Measurements from ENCODE around the gene THOC2.
"Not testable (repeated sequence)": the region's sequence is repeated elsewhere in the genome, so short reads cannot be mapped to it uniquely, and the experiment has no call there.

The THOC2 gene

DNA sequence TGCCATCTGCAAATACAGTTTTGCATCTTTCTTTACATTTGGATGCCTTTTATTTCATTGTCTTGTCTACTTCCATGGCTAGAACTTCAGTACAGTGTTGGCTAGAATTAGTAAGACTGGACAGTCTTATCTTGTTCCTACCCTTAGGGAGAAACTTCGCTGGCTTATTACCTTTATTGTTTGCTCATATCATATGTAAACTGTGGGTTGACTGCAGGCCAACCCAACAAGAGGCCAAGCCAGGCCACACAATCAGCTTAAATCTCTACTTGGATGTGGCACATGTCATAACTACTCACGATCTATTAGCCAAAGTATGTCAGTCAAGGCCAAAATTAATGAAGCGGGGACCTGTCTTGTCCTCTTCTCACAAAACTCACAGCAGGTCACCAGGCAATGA, 144.1 kb downstream of the THOC2 start:
- TF ChIP-seq, protein P1, sequence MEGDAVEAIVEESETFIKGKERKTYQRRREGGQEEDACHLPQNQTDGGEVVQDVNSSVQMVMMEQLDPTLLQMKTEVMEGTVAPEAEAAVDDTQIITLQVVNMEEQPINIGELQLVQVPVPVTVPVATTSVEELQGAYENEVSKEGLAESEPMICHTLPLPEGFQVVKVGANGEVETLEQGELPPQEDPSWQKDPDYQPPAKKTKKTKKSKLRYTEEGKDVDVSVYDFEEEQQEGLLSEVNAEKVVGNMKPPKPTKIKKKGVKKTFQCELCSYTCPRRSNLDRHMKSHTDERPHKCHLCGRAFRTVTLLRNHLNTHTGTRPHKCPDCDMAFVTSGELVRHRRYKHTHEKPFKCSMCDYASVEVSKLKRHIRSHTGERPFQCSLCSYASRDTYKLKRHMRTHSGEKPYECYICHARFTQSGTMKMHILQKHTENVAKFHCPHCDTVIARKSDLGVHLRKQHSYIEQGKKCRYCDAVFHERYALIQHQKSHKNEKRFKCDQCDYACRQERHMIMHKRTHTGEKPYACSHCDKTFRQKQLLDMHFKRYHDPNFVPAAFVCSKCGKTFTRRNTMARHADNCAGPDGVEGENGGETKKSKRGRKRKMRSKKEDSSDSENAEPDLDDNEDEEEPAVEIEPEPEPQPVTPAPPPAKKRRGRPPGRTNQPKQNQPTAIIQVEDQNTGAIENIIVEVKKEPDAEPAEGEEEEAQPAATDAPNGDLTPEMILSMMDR (conservative IDR thresholded peaks at IDR 0.05; ENCODE audit: low read length): no peak
- DNase-seq (ENCODE audit: low read depth): no peak

DNA sequence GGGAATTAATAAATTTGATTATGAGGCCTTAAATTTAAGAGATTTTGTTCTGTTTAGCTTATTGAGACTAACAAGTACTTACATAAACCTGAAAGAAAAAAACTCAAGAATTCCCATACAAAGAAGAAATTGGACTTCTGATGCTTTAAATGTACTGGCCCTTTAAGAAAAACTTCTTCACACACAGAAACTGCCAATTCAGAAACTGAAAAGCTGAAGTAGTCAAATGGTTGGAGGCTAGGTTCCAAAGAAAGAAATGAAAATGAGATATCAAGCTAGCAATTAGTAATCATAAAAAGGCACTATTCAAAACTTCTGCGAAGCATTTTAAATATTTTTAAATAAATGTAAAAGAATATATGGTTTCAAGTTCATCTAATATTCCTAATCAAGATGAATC, 151.3 kb downstream of the THOC2 start:
- DNase-seq (ENCODE audit: low read depth): no peak
- no peak overlapping the region for H3K4me3 ChIP-seq (ENCODE audit: low read length)
- TF ChIP-seq, protein P1 (conservative IDR thresholded peaks at IDR 0.05; ENCODE audit: low read length): no peak

More for the DNA sequence above, 144.1 kb downstream of the THOC2 start:
- no peak overlapping the region for H3K4me3 ChIP-seq (ENCODE audit: low read length)

DNA sequence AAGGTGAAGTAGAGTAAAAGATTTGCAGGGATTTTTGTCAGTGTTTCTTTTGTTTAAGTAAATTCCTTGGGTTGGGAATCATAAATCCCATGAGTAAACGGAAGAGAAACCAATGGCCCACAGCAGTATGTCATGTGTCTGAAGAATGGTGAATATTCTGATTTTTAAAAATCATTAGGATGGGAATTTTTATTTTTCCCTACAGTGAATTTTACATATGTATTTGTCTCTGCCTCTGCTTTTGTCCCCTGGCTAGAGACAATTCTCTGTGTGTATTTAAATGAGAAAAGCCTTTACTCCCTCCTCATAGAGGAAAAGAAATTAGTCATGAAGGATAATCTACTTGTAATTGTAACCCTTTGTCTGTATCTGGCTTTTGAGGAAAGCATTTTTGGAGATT, 152.1 kb downstream of the THOC2 start:
- TF ChIP-seq, protein P1 (conservative IDR thresholded peaks at IDR 0.05; ENCODE audit: low read length): no peak
- H3K4me3 ChIP-seq (ENCODE audit: low read length): no peak overlapping the region
- no peak for DNase-seq (ENCODE audit: low read depth)

DNA sequence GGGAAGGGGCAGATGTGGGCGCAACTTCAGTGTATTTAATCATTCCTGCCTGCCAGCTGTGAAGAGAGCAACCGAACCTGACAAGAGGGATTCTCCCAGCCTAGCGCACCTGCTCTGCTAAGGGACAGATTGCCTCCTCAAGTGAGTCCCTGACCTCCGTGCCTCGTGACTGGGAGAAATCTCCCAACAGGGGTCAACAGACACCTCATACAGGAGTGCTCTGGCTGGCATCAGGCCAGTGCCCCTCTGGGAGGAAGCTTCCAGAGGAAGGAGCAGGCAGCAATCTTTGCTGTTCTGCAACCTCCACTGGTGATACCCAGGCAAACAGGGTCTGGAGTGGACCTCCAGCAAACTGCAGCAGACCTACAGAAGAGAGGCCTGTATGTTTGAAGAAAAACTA, 158.8 kb downstream of the THOC2 start:
- DNase-seq (ENCODE audit: low read depth): not testable (repeated sequence)

DNA sequence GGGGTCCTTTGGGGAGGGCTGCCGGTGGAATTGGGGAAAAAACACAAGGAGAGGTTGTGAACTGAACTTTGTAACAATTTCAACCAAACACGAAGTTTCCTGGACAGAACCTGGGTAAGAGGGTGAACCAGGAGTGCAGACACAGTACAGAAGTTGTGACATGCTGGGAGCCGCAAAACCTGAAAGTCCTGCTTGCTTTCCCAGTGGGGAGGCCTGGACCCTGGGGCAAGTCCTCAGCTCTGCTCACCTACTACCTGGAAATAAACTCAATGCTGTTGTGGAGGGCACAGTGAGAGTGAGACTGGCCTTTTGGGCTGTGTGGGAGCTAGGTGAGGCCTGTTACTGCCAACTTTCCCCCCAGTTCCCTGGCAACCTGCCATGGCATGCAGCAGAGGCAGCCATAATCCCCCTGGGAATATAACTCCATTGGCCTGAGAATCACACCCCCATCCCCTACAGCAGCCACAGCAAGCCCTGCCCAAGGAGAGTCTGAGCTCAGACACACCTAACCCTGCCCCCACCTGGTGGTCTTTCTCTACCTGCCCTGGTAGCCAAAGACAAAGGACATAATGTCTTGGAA, 162.8 kb downstream of the THOC2 start:
- no peak overlapping the region for H3K4me3 ChIP-seq (ENCODE audit: low read length)
- TF ChIP-seq, protein P1 (conservative IDR thresholded peaks at IDR 0.05; ENCODE audit: low read length): no peak
- DNase-seq (ENCODE audit: low read depth): no peak

More for the DNA sequence above, 158.8 kb downstream of the THOC2 start:
- H3K4me3 ChIP-seq (ENCODE audit: low read length): not testable (repeated sequence)

DNA sequence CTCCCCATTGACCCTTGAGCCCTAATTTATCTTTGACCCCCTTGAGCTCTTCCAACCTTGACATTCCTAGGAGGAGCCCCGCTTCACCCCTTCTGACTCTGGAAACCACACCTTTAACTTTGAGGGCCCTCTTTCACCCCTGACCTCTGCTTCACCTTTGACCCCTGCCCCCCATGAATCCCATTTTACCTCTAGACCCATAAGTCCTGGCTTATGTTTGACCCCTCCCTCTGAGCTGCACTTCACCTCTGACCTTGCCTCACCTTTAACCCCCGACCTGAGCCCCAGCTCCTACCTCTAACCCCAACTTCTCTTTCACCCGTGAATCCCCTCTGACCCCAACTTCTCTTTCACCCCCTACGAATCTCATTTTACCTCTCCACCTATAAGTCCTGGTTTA, 169.7 kb downstream of the THOC2 start:
- DNase-seq (ENCODE audit: low read depth): no peak
- H3K4me3 ChIP-seq (ENCODE audit: low read length): no peak overlapping the region
- TF ChIP-seq, protein P1 (conservative IDR thresholded peaks at IDR 0.05; ENCODE audit: low read length): no peak

DNA sequence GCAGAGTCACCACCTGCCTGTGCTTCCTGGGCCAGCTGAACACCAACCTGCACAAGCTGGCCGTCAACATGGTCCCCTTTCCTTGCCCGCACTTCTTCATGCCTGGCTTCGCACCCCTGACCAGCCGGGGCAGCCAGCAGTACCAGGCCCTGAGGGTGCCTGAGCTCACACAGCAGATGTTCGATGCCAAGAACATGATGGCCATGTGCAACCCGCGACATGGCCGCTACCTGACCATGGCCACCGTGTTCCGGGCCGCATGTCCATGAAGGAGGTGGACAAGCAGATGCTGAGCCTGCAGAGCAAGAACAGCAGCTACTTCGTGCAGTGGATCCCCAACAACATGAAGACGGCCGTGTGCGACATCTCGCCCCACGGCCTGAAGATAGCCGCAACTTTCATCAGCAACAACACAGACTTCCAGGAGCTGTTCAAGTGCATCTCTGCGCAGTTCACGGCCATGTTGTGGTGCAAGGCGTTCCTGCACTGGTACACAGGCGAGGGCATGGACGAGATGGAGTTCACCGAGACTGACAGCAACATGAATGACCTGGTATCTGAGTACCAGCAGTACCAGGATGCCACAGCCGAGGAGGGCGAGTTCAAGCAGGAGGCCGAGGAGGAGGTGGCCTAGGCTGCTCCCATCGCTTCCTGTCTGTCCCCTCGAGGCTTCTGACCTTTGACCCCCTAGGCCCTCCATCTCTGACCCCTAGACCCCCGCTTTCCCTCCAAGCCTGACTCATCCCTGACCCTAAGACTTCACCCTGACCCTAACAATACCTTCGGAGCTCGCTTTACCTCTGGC, 170.3 kb downstream of the THOC2 start:
- no peak for DNase-seq (ENCODE audit: low read depth)
- TF ChIP-seq, protein P1 (conservative IDR thresholded peaks at IDR 0.05; ENCODE audit: low read length): no peak
- no peak overlapping the region for H3K4me3 ChIP-seq (ENCODE audit: low read length)

All from AG10803 (cell line).